Sigmoid colon (tissue), 7 donors: Measurements from ENCODE around the gene PAQR4. TPM values are rescaled to one million over a fixed set of nuclear protein-coding genes. Genes with fewer than 3 reads are reported as not detected.

Source experiments
- DNase-seq: peaks from one replicate; pipeline ENCODE4 v3.0.0-alpha.2; 2019
- H3K27ac ChIP-seq, 4 donors: fragments of 200-600 bp; sonication (generic); one replicate each; pipeline ENCODE4 v1.5.1; 2016 to 2019; ENCODE audit warnings: mild to moderate bottlenecking in 1 of 4
- H3K27me3 ChIP-seq, 3 donors: fragments of 200-600 bp; sonication (generic); one replicate each; pipeline ENCODE4 v1.5.1; 2019; ENCODE audit warnings: mild to moderate bottlenecking in 1 of 3
- H3K36me3 ChIP-seq, 4 donors: fragments of 200-600 bp; sonication (generic); one replicate each; pipeline ENCODE4 v1.5.1; 2016 to 2019
- H3K4me1 ChIP-seq, 4 donors: fragments of 200-600 bp; sonication (generic); one replicate each; pipeline ENCODE4 v1.5.1; 2017 to 2019
- H3K4me3 ChIP-seq, 4 donors: fragments of 200-600 bp; sonication (generic); one replicate each; pipeline ENCODE4 v1.5.1; 2017 to 2019; ENCODE audit warnings: mild to moderate bottlenecking in 2 of 4, moderate library complexity in 1 of 4
- H3K9me3 ChIP-seq, 4 donors: fragments of 200-600 bp in 3 of 4; sonication (generic) in 3 of 4; one replicate each; pipeline versions ENCODE4 v1.5.1 to v1.6.1; 2013 to 2019
- CTCF ChIP-seq, 4 experiments: fragments of 450-650 bp in 3 of 4; fragments of 200-600 bp in 1 of 4; IDR thresholded peaks; one replicate each; pipeline ENCODE4 v1.5.1; 2016 to 2019; ENCODE audit warnings: antibody characterized with exemption in 4 of 4, mild to moderate bottlenecking in 3 of 4, moderate library complexity in 2 of 4
- EP300 ChIP-seq, 4 donors: sonication (generic); formaldehyde crosslinking; IDR thresholded peaks; one replicate each; pipeline ENCODE4 v1.6.1; 2017; ENCODE audit warnings: antibody characterized with exemption in 4 of 4
- POLR2A ChIP-seq, 2 donors: fragments of 450-650 bp; IDR thresholded peaks; one replicate each; pipeline ENCODE4 v1.6.1; 2016; ENCODE audit warnings: antibody characterized with exemption in 2 of 2, mild to moderate bottlenecking in 2 of 2, moderate library complexity in 2 of 2
- POLR2AphosphoS5 ChIP-seq, 4 donors: sonication (generic); formaldehyde crosslinking; IDR thresholded peaks; one replicate each; pipeline ENCODE4 v1.6.1; 2017; ENCODE audit warnings: antibody characterized with exemption in 4 of 4
- WGBS, 2 donors: extraction: QIAGEN DNeasy Blood & Tissue Kit; methylation state at CpG; one replicate each; pipeline ENCODE4 v1.1.7; 2013; 5-methylcytosine and 5-hydroxymethylcytosine counted together
- intact Hi-C: fragments of 100-400 bp; cut with DNase I; formaldehyde crosslinking; loops from one replicate; pipeline ENCODE4 v1.15.1; 2023
- polyA plus RNA-seq, 3 donors: library from polyadenylated mRNA; stranded (reverse); fragments of 200-250 nt; gene quantifications; one replicate each; pipeline ENCODE4 v1.2.3, GENCODE V29; 2013
- total RNA-seq, 4 donors: library from RNA; depleted of rRNA; stranded (reverse); fragments of >200 nt; gene quantifications; one replicate each; pipeline ENCODE4 v1.1.0, GENCODE V29; 2016
- donor health status: healthy with polysubstance abuse.
- donor health status: Bipolar disorder and iron deficiency.
- donor health status: healthy.

PAQR4 gene
- total and polyA plus RNA-seq, 7 donors, result 0.83 to 22.1 (median 3.6) TPM

GRCh38 chr16:2987833-2988232 is 18.7 kb downstream of the PAQR4 start:
- intact Hi-C loops, result no loop called here
- DNase-seq, result no peak
- WGBS, 2 donors, result 78 to 84% methylated on average over 8 of the region's 8 CpGs
- TF ChIP-seq CTCF (IDR thresholded peaks at IDR 0.05) (no peak), POLR2A (IDR thresholded peaks at IDR 0.05) (no peak), POLR2AphosphoS5 (IDR thresholded peaks at IDR 0.05) (no peak), EP300 (IDR thresholded peaks at IDR 0.05) (no peak)
- peaks cover 0 to 12% (median 9%) of the 10 kb centered on the region in 4 donors for H3K4me1 ChIP-seq
- H3K36me3 ChIP-seq, result no peaks in the 10 kb centered on the region
- no peak overlapping the region for H3K4me3 ChIP-seq
- H3K27me3 ChIP-seq, result peaks cover 0 to 22% (median 0%) of the 10 kb centered on the region in 3 donors
- no peaks in the 10 kb centered on the region for H3K9me3 ChIP-seq
- no peak overlapping the region for H3K27ac ChIP-seq

- intact Hi-C loops, result no loop called here
- WGBS, 2 donors, result 78 to 84% methylated on average over 8 of the region's 8 CpGs
- Histone ChIP-seq H3K27me3 (peaks cover 0 to 22% (median 0%) of the 10 kb centered on the region in 3 donors), H3K4me1 (peaks cover 0 to 8% (median 5%) of the 10 kb centered on the region in 4 donors), H3K27ac (no peak overlapping the region), H3K9me3 (no peaks in the 10 kb centered on the region), H3K36me3 (no peaks in the 10 kb centered on the region), H3K4me3 (no peak overlapping the region)
- TF ChIP-seq EP300 (IDR thresholded peaks at IDR 0.05) (no peak), POLR2AphosphoS5 (IDR thresholded peaks at IDR 0.05) (no peak), POLR2A (IDR thresholded peaks at IDR 0.05) (no peak)
- DNase-seq, result no peak
Measured at GRCh38 chr16:2988590-2989099, 19.5 kb downstream of the PAQR4 start.

- H3K4me1 ChIP-seq, result no peaks in the 10 kb centered on the region
- H3K27me3 ChIP-seq, result peaks cover 0 to 23% (median 0%) of the 10 kb centered on the region in 3 donors
- H3K36me3 ChIP-seq, result no peaks in the 10 kb centered on the region
- H3K27ac ChIP-seq, result no peak overlapping the region
- TF ChIP-seq POLR2AphosphoS5 (IDR thresholded peaks at IDR 0.05) (no peak), EP300 (IDR thresholded peaks at IDR 0.05) (no peak), CTCF (IDR thresholded peaks at IDR 0.05) (no peak), POLR2A (IDR thresholded peaks at IDR 0.05) (no peak)
- intact Hi-C loops, result no loop called here
- no peak for DNase-seq
- H3K4me3 ChIP-seq, result no peak overlapping the region
- 35 to 63% methylated on average over 10 of the region's 10 CpGs for WGBS, 2 donors
- no peaks in the 10 kb centered on the region for H3K9me3 ChIP-seq
Measured at GRCh38 chr16:2990891-2991290, 21.7 kb downstream of the PAQR4 start.

GRCh38 chr16:2991566-2992261 is 22.6 kb downstream of the PAQR4 start:
- no peak for DNase-seq
- Histone ChIP-seq H3K9me3 (no peaks in the 10 kb centered on the region), H3K4me1 (no peaks in the 10 kb centered on the region), H3K27me3 (peaks cover 0 to 31% (median 0%) of the 10 kb centered on the region in 3 donors), H3K4me3 (no peak overlapping the region), H3K27ac (no peak overlapping the region), H3K36me3 (no peaks in the 10 kb centered on the region)
- intact Hi-C loops, result no loop called here
- 64 to 87% methylated on average over 12 of the region's 12 CpGs for WGBS, 2 donors
- TF ChIP-seq POLR2A (IDR thresholded peaks at IDR 0.05) (no peak), EP300 (IDR thresholded peaks at IDR 0.05) (no peak), POLR2AphosphoS5 (IDR thresholded peaks at IDR 0.05) (no peak), CTCF (IDR thresholded peaks at IDR 0.05) (no peak)

- Histone ChIP-seq H3K4me1 (no peaks in the 10 kb centered on the region), H3K27ac (no peak overlapping the region), H3K36me3 (no peaks in the 10 kb centered on the region), H3K4me3 (no peak overlapping the region), H3K27me3 (peaks cover 0 to 33% (median 0%) of the 10 kb centered on the region in 3 donors), H3K9me3 (no peaks in the 10 kb centered on the region)
- intact Hi-C loops, result no loop called here
- DNase-seq, result no peak
- 86 to 94% methylated on average over 14 of the region's 14 CpGs for WGBS, 2 donors
- TF ChIP-seq POLR2AphosphoS5 (IDR thresholded peaks at IDR 0.05), result no peak
- TF ChIP-seq CTCF (IDR thresholded peaks at IDR 0.05), result no peak
- TF ChIP-seq POLR2A (IDR thresholded peaks at IDR 0.05), result no peak
- TF ChIP-seq EP300 (IDR thresholded peaks at IDR 0.05), result no peak
Measured at GRCh38 chr16:2992383-2993081, 23.4 kb downstream of the PAQR4 start.
